Thoracic aorta (tissue), 2 donors: ENCODE results near the gene CHKA. TPM values are rescaled to one million over a fixed set of nuclear protein-coding genes. Genes with fewer than 3 reads are reported as not detected.

Experiments
- ATAC-seq: fragments of 150-250 bp; one replicate; pipeline ENCODE4 v1.8.0; 2017; ENCODE audit warnings: low read depth; ENCODE audit not compliant: insufficient number of reproducible peaks, low FRiP score
- DNase-seq: peaks from one replicate; pipeline ENCODE4 v3.0.0-alpha.2; 2020; ENCODE audit warnings: low spot score
- H3K27ac ChIP-seq, 2 donors: fragments of 200-600 bp; sonication (generic); 1 replicate in 1 of 2; 2 replicates in 1 of 2; pipeline ENCODE4 v1.5.1; 2016; ENCODE audit warnings: mild to moderate bottlenecking in 2 of 2, moderate library complexity in 2 of 2
- H3K27me3 ChIP-seq: fragments of 200-600 bp; sonication (generic); replicated peaks from 2 replicates; pipeline ENCODE4 v1.6.0; 2016; ENCODE audit warnings: mild to moderate bottlenecking; ENCODE audit not compliant: insufficient read depth
- H3K36me3 ChIP-seq: fragments of 200-600 bp; sonication (generic); one replicate; pipeline ENCODE4 v1.5.1; 2016
- H3K4me1 ChIP-seq, 2 donors: fragments of 200-600 bp; sonication (generic); 1 replicate in 1 of 2; 2 replicates in 1 of 2; pipeline versions ENCODE4 v1.5.1 to v1.6.0; 2016; ENCODE audit warnings: low read depth in 2 of 2, mild to moderate bottlenecking in 1 of 2; ENCODE audit not compliant: control insufficient read depth in 1 of 2
- H3K4me3 ChIP-seq: fragments of 200-600 bp; sonication (generic); 2 replicates; pipeline ENCODE4 v1.5.1; 2016; ENCODE audit warnings: mild to moderate bottlenecking
- H3K9me3 ChIP-seq: fragments of 200-600 bp; sonication (generic); 2 replicates; pipeline ENCODE4 v1.5.1; 2016
- CTCF ChIP-seq: fragments of 200-600 bp; sonication (generic); IDR thresholded peaks from one replicate; pipeline ENCODE4 v1.5.1; 2019; ENCODE audit warnings: antibody characterized with exemption
- total RNA-seq, 2 donors: library from RNA; depleted of rRNA; stranded (reverse); fragments of >200 nt; gene quantifications; one replicate each; pipeline versions ENCODE4 v1.1.0 to v1.2.3, GENCODE V29; 2016

CHKA gene
- total RNA-seq, 2 donors from 2014 or later, result 12.5 to 22.2 TPM

GRCh38 chr11:68148879-68149278 is 27.7 kb upstream of the CHKA start:
- no peak for TF ChIP-seq CTCF
- H3K27ac ChIP-seq, result no peak overlapping the region
- no peaks in the 10 kb centered on the region for H3K36me3 ChIP-seq
- no peak for ATAC-seq
- H3K4me1 ChIP-seq, result peaks cover 0 to 13% of the 10 kb centered on the region in 2 donors
- DNase-seq, result no peak
- no peaks in the 10 kb centered on the region for H3K27me3 ChIP-seq
- no peak overlapping the region for H3K4me3 ChIP-seq
- H3K9me3 ChIP-seq, result no peaks in the 10 kb centered on the region

- no peak for TF ChIP-seq CTCF
- DNase-seq, result no peak
- Histone ChIP-seq H3K9me3 (no peaks in the 10 kb centered on the region), H3K36me3 (no peaks in the 10 kb centered on the region), H3K4me3 (no peak overlapping the region), H3K4me1 (peaks cover 0 to 13% of the 10 kb centered on the region in 2 donors), H3K27me3 (no peaks in the 10 kb centered on the region), H3K27ac (no peak overlapping the region)
- ATAC-seq, result no peak
These were observed 27.1 kb upstream of the CHKA start for GRCh38 chr11:68148071-68148805.

GRCh38 chr11:68146704-68147474 is 25.7 kb upstream of the CHKA start:
- H3K36me3 ChIP-seq, result no peaks in the 10 kb centered on the region
- H3K4me1 ChIP-seq, result peaks cover 0 to 13% of the 10 kb centered on the region in 2 donors
- H3K4me3 ChIP-seq, result no peak overlapping the region
- no peak for DNase-seq
- no peak for TF ChIP-seq CTCF
- H3K9me3 ChIP-seq, result no peaks in the 10 kb centered on the region
- no peak for ATAC-seq
- no peaks in the 10 kb centered on the region for H3K27me3 ChIP-seq
- H3K27ac ChIP-seq, result no peak overlapping the region

GRCh38 chr11:68146010-68146540 is 24.9 kb upstream of the CHKA start:
- Histone ChIP-seq H3K27ac (no peak overlapping the region), H3K36me3 (no peaks in the 10 kb centered on the region), H3K9me3 (no peaks in the 10 kb centered on the region), H3K4me3 (no peak overlapping the region), H3K4me1 (peaks cover 0 to 13% of the 10 kb centered on the region in 2 donors), H3K27me3 (no peaks in the 10 kb centered on the region)
- ATAC-seq (no peak), DNase-seq (no peak)
- TF ChIP-seq CTCF, result no peak
